IMR-90 (cell line): ENCODE measurements around the gene ACTMAP. TPM values are rescaled to one million over a fixed set of nuclear protein-coding genes. Genes with fewer than 3 reads are reported as not detected.

Experiments
- ATAC-seq: fragments of 200-7000 bp; cut with Tn5 transposase; 2 replicates; pipeline ENCODE4 v1.9.1; 2020; ENCODE audit warnings: low read depth, mild to moderate bottlenecking, moderate library complexity
- BruUV-seq: library from RNA; stranded (reverse); fragments of 400-500 nt; replicated peaks from 2 replicates; lab custom pipeline; 2021; lab: Mats Ljungman, UMichigan
- CTCF ChIA-PET: fragments of 300-600 bp; formaldehyde crosslinking; extraction: SDS; loops from one replicate; lab custom pipeline; 2021; ENCODE audit warnings: antibody characterized with exemption; lab: Yijun Ruan, JAX
- POLR2A ChIA-PET: fragments of 300-600 bp; sonication (Branson Sonifier 250); formaldehyde crosslinking; loops from one replicate; lab custom pipeline; 2022; ENCODE audit warnings: antibody characterized with exemption; ENCODE audit not compliant: unreplicated experiment; lab: Charles Lee
- DNase-seq: peaks from one replicate; pipeline ENCODE4 v3.0.0; 2013
- H2AFZ ChIP-seq: replicated peaks from 2 replicates; pipeline ENCODE3; 2013; ENCODE audit warnings: low read length, mild to moderate bottlenecking; ENCODE audit not compliant: poor library complexity
- H2AK5ac ChIP-seq: 2 replicates; pipeline ENCODE4 v1.6.1; 2013; ENCODE audit warnings: low read depth, low read length, inconsistent platforms
- H2AK9ac ChIP-seq: replicated peaks from 2 replicates; pipeline ENCODE3; 2013; ENCODE audit warnings: mild to moderate bottlenecking, low read depth, low read length, moderate library complexity; ENCODE audit not compliant: poor library complexity
- H2BK120ac ChIP-seq: 2 replicates; pipeline ENCODE4 v1.6.1; 2013; ENCODE audit warnings: low read depth, low read length, inconsistent platforms
- H2BK15ac ChIP-seq: 3 replicates; pipeline ENCODE4 v1.6.1; 2013; ENCODE audit warnings: low read depth, low read length, inconsistent platforms
- H2BK20ac ChIP-seq: 2 replicates; pipeline ENCODE4 v1.6.1; 2013; ENCODE audit warnings: low read depth, mild to moderate bottlenecking, inconsistent platforms, low read length, moderate library complexity
- H2BK5ac ChIP-seq: 2 replicates; pipeline ENCODE4 v1.6.1; 2013; ENCODE audit warnings: mild to moderate bottlenecking, low read depth, low read length, inconsistent platforms; ENCODE audit not compliant: poor library complexity, severe bottlenecking
- H3K14ac ChIP-seq: replicated peaks from 2 replicates; pipeline ENCODE4 v1.6.1; 2013; ENCODE audit warnings: low read depth, low read length, inconsistent platforms
- H3K18ac ChIP-seq: 2 replicates; pipeline ENCODE4 v1.6.1; 2013; ENCODE audit warnings: low read depth, low read length, control low read depth
- H3K23ac ChIP-seq: 2 replicates; pipeline ENCODE4 v1.6.1; 2013; ENCODE audit warnings: low read depth, low read length, inconsistent platforms
- H3K27ac ChIP-seq: 2 replicates; pipeline ENCODE4 v1.5.1; 2013; ENCODE audit warnings: mild to moderate bottlenecking, control low read depth, low read length; ENCODE audit not compliant: insufficient read depth
- H3K27me3 ChIP-seq: 2 replicates; pipeline ENCODE4 v1.6.1; 2013; ENCODE audit warnings: low read length; ENCODE audit not compliant: control insufficient read depth, insufficient read depth
- H3K36me3 ChIP-seq: 2 replicates; pipeline ENCODE4 v1.6.1; 2013; ENCODE audit warnings: low read length, mixed read lengths; ENCODE audit not compliant: control insufficient read depth, insufficient read depth
- H3K4ac ChIP-seq: 2 replicates; pipeline ENCODE4 v1.6.1; 2013; ENCODE audit warnings: low read depth, low read length, inconsistent platforms
- H3K4me1 ChIP-seq: 2 replicates; pipeline ENCODE4 v1.6.1; 2013; ENCODE audit warnings: low read length, mixed read lengths; ENCODE audit not compliant: control insufficient read depth, insufficient read depth
- H3K4me2 ChIP-seq: 2 replicates; pipeline ENCODE4 v1.6.1; 2013; ENCODE audit warnings: low read depth, mild to moderate bottlenecking, control low read depth, low read length, moderate library complexity
- H3K4me3 ChIP-seq: 2 replicates; pipeline ENCODE4 v1.5.1; 2013; ENCODE audit warnings: low read depth, mild to moderate bottlenecking, control low read depth, low read length, moderate library complexity; ENCODE audit not compliant: insufficient read depth
- H3K56ac ChIP-seq: 2 replicates; pipeline ENCODE4 v1.6.1; 2013; ENCODE audit warnings: low read length, inconsistent platforms; ENCODE audit not compliant: insufficient read depth; ENCODE audit errors: extremely low read depth
- H3K79me1 ChIP-seq, 2 experiments: 2 replicates each; pipeline ENCODE4 v1.6.1; 2013; ENCODE audit warnings: low read length in 2 of 2, inconsistent platforms in 1 of 2, low read depth in 1 of 2
- H3K9ac ChIP-seq: 2 replicates; pipeline ENCODE4 v1.6.1; 2013; ENCODE audit warnings: low read depth, low read length, control low read depth
- H3K9me1 ChIP-seq: 2 replicates; pipeline ENCODE4 v1.6.1; 2013; ENCODE audit warnings: low read length, inconsistent platforms; ENCODE audit not compliant: insufficient read depth
- H3K9me3 ChIP-seq: 2 replicates; pipeline ENCODE4 v1.6.1; 2013; ENCODE audit warnings: low read length; ENCODE audit not compliant: control insufficient read depth, insufficient read depth
- H4K20me1 ChIP-seq: 2 replicates; pipeline ENCODE4 v1.6.1; 2013; ENCODE audit warnings: low read length, inconsistent platforms; ENCODE audit not compliant: insufficient read depth
- H4K5ac ChIP-seq: 2 replicates; pipeline ENCODE4 v1.6.1; 2013; ENCODE audit warnings: mild to moderate bottlenecking, low read depth, low read length, control low read depth
- H4K8ac ChIP-seq, 2 experiments: 2 replicates each; pipeline ENCODE4 v1.6.1; 2013; ENCODE audit warnings: low read depth in 2 of 2, low read length in 2 of 2, control low read depth in 1 of 2, inconsistent platforms in 1 of 2
- H4K91ac ChIP-seq: 2 replicates; pipeline ENCODE4 v1.6.1; 2013; ENCODE audit warnings: low read depth, low read length, inconsistent platforms; ENCODE audit not compliant: insufficient read depth
- BHLHE40 ChIP-seq: fragments of 150-350 bp; IDR thresholded peaks from 2 replicates; pipeline ENCODE4 v1.6.1; 2016; ENCODE audit warnings: mild to moderate bottlenecking, low read depth, low read length
- CEBPB ChIP-seq: IDR thresholded peaks from 2 replicates; pipeline ENCODE4 v1.6.1; 2012; ENCODE audit warnings: low read depth, low read length, improper control_type of control experiment
- CHD1 ChIP-seq: IDR thresholded peaks from 2 replicates; pipeline ENCODE4 v1.6.1; 2012; ENCODE audit warnings: low read depth, low read length, improper control_type of control experiment
- FOS ChIP-seq: fragments of 150-350 bp; IDR thresholded peaks from 2 replicates; pipeline ENCODE4 v1.6.1; 2016; ENCODE audit warnings: low read depth, low read length
- MAFK ChIP-seq: IDR thresholded peaks from 2 replicates; pipeline ENCODE4 v1.6.1; 2012; ENCODE audit warnings: low read depth, low read length, improper control_type of control experiment
- MAZ ChIP-seq: IDR thresholded peaks from 2 replicates; pipeline ENCODE4 v1.6.1; 2012; ENCODE audit warnings: low read depth, mild to moderate bottlenecking, low read length, improper control_type of control experiment, moderate library complexity, borderline replicate concordance
- MXI1 ChIP-seq: IDR thresholded peaks from 2 replicates; pipeline ENCODE4 v1.6.1; 2012; ENCODE audit warnings: low read depth, mild to moderate bottlenecking, low read length, moderate library complexity, borderline replicate concordance
- NFE2L2 ChIP-seq: fragments of 150-350 bp; IDR thresholded peaks from 2 replicates; pipeline ENCODE4 v1.6.1; 2016; ENCODE audit warnings: low read depth, mild to moderate bottlenecking, low read length
- POLR2A ChIP-seq: IDR thresholded peaks from 2 replicates; pipeline ENCODE4 v1.6.1; 2012; ENCODE audit warnings: mild to moderate bottlenecking, low read depth, low read length
- RAD21 ChIP-seq: IDR thresholded peaks from 2 replicates; pipeline ENCODE4 v1.6.1; 2012; ENCODE audit warnings: low read length, improper control_type of control experiment
- RCOR1 ChIP-seq: IDR thresholded peaks from 2 replicates; pipeline ENCODE4 v1.6.1; 2012; ENCODE audit warnings: mild to moderate bottlenecking, low read length, improper control_type of control experiment; ENCODE audit not compliant: insufficient replicate concordance
- RFX5 ChIP-seq: IDR thresholded peaks from 2 replicates; pipeline ENCODE4 v1.8.0; 2012; ENCODE audit warnings: low read depth, mild to moderate bottlenecking, low read length, moderate library complexity
- SMC3 ChIP-seq: fragments of 150-350 bp; IDR thresholded peaks from 2 replicates; pipeline ENCODE4 v1.6.1; 2016; ENCODE audit warnings: low read depth, mild to moderate bottlenecking, antibody characterized with exemption, low read length, moderate library complexity
- WGBS, 2 experiments: methylation state at CpG; one replicate each; pipeline versions ENCODE4 v1.1.5 to v1.1.7; 2013; ENCODE audit warnings: missing lambda C conversion rate in 2 of 2; ENCODE audit not compliant: insufficient read length in 1 of 2; ENCODE audit errors: extremely low coverage in 2 of 2; 5-methylcytosine and 5-hydroxymethylcytosine counted together
- dilution Hi-C: fragments of 300-500 bp; cut with HindIII; formaldehyde crosslinking; loops from one replicate; pipeline ENCODE4 v1.14.3; 2018; ENCODE audit warnings: low sequenced_read_pairs; ENCODE audit not compliant: unreplicated experiment
- in situ Hi-C: fragments of 300-500 bp; cut with MboI; formaldehyde crosslinking; loops from 3 replicates; pipeline ENCODE4 v1.14.3; 2019; ENCODE audit warnings: low sequenced_read_pairs, inconsistent platforms, mixed read lengths
- intact Hi-C: fragments of 100-400 bp; cut with micrococcal nuclease; formaldehyde crosslinking; loops from 2 replicates; pipeline ENCODE4 v1.10.0; 2022
- polyA plus RNA-seq, 3 experiments: library from polyadenylated mRNA; depleted of rRNA; stranded (reverse); fragments of >200 nt; gene quantifications; 2 replicates each; pipeline ENCODE4 v1.2.3, GENCODE V29; 2012; ENCODE audit warnings: low replicate concordance in 1 of 3
- total RNA-seq: library from RNA; depleted of rRNA; stranded (reverse); fragments of >200 nt; gene quantifications from 2 replicates; pipeline ENCODE4 v1.2.3, GENCODE V29; 2012
- TF ChIP-seq, protein P1 (sequence below): conservative IDR thresholded peaks from 2 replicates; pipeline ENCODE4 v1.5.1; 2012; ENCODE audit warnings: mild to moderate bottlenecking, low read depth, low read length, improper control_type of control experiment
- TF ChIP-seq, protein P2 (sequence below): fragments of 150-350 bp; IDR thresholded peaks from 2 replicates; pipeline ENCODE4 v1.6.1; 2017; ENCODE audit warnings: mild to moderate bottlenecking, antibody characterized with exemption, low read length, low read depth

The ACTMAP gene
- total and polyA plus RNA-seq, 2 of the 4 experiments (the other 2 are of a cell fraction): 0.54 to 5.4 TPM

DNA sequence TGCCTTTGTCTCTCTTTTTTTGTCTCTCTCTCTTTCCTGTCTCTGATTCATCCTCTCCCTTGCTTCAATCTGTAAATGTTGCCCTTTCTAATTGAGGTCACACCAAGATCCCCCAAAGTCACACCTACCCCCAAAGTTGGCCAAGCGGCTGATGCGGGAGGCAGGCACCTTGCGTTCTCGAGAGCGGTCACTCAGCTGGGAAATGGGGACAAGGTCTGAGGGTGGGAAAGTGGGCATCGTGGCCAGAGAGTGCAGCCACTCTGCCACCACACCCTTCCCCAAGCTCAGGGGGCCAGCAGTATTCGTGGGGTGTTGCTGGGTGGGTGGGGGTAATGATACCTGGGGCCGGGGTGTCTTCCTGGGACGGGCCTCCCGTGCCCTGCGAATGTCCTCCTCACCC is 36.3 kb downstream of the ACTMAP start:
- CTCF ChIA-PET: no interaction called here
- ATAC-seq: no peak
- peak overlapping the region; percentile 92; the same call in 1 of the 2 replicates for H3K27ac ChIP-seq
- intact Hi-C loops (loop anchor here (2.0 kb wide), 2 partner anchors 23 to 51 kb away; partner anchors contain the start of gene NUMBL), in situ Hi-C loops (no loop called here), dilution Hi-C loops (no loop called here)
- peak overlapping the region in 1 of 2 experiments; percentile 98; a peak in 3 of 4 replicates for H4K8ac ChIP-seq
- H3K79me1 ChIP-seq: peaks cover 14 to 40% of the 10 kb centered on the region in 2 experiments; a peak in 3 of 4 replicates
- H2BK5ac ChIP-seq: no peak overlapping the region
- peaks cover 7% of the 10 kb centered on the region; the same call in 1 of the 2 replicates for H4K20me1 ChIP-seq
- H3K36me3 ChIP-seq: peaks cover 9% of the 10 kb centered on the region; the same call in 1 of the 2 replicates
- DNase-seq: no peak
- H2AK9ac ChIP-seq: no peak overlapping the region
- H3K23ac ChIP-seq: no peak overlapping the region
- no peak overlapping the region for H3K18ac ChIP-seq
- TF ChIP-seq CEBPB (no peak), POLR2A (no peak), MAZ (no peak), CHD1 (no peak), SMC3 (no peak), MAFK (no peak), RCOR1 (no peak), RAD21 (no peak), FOS (no peak), MXI1 (no peak), RFX5 (no peak), BHLHE40 (no peak), NFE2L2 (no peak)
- TF ChIP-seq, protein P1, sequence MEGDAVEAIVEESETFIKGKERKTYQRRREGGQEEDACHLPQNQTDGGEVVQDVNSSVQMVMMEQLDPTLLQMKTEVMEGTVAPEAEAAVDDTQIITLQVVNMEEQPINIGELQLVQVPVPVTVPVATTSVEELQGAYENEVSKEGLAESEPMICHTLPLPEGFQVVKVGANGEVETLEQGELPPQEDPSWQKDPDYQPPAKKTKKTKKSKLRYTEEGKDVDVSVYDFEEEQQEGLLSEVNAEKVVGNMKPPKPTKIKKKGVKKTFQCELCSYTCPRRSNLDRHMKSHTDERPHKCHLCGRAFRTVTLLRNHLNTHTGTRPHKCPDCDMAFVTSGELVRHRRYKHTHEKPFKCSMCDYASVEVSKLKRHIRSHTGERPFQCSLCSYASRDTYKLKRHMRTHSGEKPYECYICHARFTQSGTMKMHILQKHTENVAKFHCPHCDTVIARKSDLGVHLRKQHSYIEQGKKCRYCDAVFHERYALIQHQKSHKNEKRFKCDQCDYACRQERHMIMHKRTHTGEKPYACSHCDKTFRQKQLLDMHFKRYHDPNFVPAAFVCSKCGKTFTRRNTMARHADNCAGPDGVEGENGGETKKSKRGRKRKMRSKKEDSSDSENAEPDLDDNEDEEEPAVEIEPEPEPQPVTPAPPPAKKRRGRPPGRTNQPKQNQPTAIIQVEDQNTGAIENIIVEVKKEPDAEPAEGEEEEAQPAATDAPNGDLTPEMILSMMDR: no peak
- TF ChIP-seq, protein P2, sequence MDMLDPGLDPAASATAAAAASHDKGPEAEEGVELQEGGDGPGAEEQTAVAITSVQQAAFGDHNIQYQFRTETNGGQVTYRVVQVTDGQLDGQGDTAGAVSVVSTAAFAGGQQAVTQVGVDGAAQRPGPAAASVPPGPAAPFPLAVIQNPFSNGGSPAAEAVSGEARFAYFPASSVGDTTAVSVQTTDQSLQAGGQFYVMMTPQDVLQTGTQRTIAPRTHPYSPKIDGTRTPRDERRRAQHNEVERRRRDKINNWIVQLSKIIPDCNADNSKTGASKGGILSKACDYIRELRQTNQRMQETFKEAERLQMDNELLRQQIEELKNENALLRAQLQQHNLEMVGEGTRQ: no peak
- 0 out of 2 replicates have a peak, but pooled peaks cover 2% of the 10 kb centered on the region for H3K9me1 ChIP-seq
- H2BK15ac ChIP-seq: 0 out of 3 replicates have a peak overlapping the region, but pooled peaks have one; percentile 48
- no peak overlapping the region; the same call in 1 of the 2 replicates for H4K5ac ChIP-seq
- BruUV-seq: no TSS peak
- H3K4me2 ChIP-seq: no peak overlapping the region; the same call in 1 of the 2 replicates
- H4K91ac ChIP-seq: peak overlapping the region; percentile 6; the same call in 1 of the 2 replicates
- peak overlapping the region; percentile 97 for H2AK5ac ChIP-seq
- H3K56ac ChIP-seq: no peak overlapping the region
- POLR2A ChIA-PET: no interaction called here
- no peak overlapping the region for H2BK20ac ChIP-seq
- H3K9me3 ChIP-seq: no peaks in the 10 kb centered on the region
- H3K14ac ChIP-seq: peak overlapping the region; percentile 90
- peaks cover 3% of the 10 kb centered on the region for H3K4me1 ChIP-seq
- no peak overlapping the region for H3K4me3 ChIP-seq
- H2BK120ac ChIP-seq: no peak overlapping the region
- H3K4ac ChIP-seq: peak overlapping the region; percentile 97
- no peaks in the 10 kb centered on the region for H3K27me3 ChIP-seq
- no peak overlapping the region for H2AFZ ChIP-seq
- H3K9ac ChIP-seq: peak overlapping the region; percentile 68; the same call in 1 of the 2 replicates
- no CpG with 5 or more reads among the region's 11 CpGs for WGBS, 2 experiments
